ENCODE data around the gene GTF3A. TPM values are rescaled to one million over a fixed set of nuclear protein-coding genes. Genes with fewer than 3 reads are reported as not detected.

GTF3A gene
- total RNA-seq, 1 experiment from 2014 or later = 159 TPM

- POLR2A ChIA-PET = interaction anchor here (1.0 to 2.5 kb wide), 2 partner anchors 22 to 423 kb away, joined by 6 read pairs; no protein-coding TSS in a partner anchor
- Mint-ChIP-seq H3K27ac (ENCODE audit: low read depth, unreplicated experiment) (no peak overlapping the region), H3K36me3 (ENCODE audit: insufficient read depth, unreplicated experiment) (no peaks in the 10 kb centered on the region)
Observed at GRCh38 chr13:27403727-27404385, 20.6 kb upstream of the GTF3A start.

GRCh38 chr13:27404680-27405079, 19.7 kb upstream of the GTF3A start:
- H3K9me3 Mint-ChIP-seq (ENCODE audit: unreplicated experiment) = no peaks in the 10 kb centered on the region
- BruUV-seq (replicated peaks) = no TSS peak
- ChIA-PET CTCF (interaction anchor here (0.6 to 3.9 kb wide), 7 partner anchors 30 to 422 kb away, joined by 3 to 26 read pairs (median 5); no protein-coding TSS in a partner anchor), POLR2A (interaction anchor here (0.7 to 2.5 kb wide), 3 partner anchors 46 to 422 kb away, joined by 3 to 6 read pairs (median 3); partner anchors contain the start of gene MTIF3)
- intact Hi-C loops (cut with micrococcal nuclease) = no loop called here
- no peak overlapping the region for H3K27ac Mint-ChIP-seq (ENCODE audit: low read depth, unreplicated experiment)
- no peaks in the 10 kb centered on the region for H3K36me3 Mint-ChIP-seq (ENCODE audit: insufficient read depth, unreplicated experiment)
- no peaks in the 10 kb centered on the region for H3K4me1 Mint-ChIP-seq (ENCODE audit: insufficient read depth, unreplicated experiment)
- no peak for DNase-seq (ENCODE audit: unreplicated experiment)
- no peak for TF ChIP-seq CTCF (IDR thresholded peaks at IDR 0.05; ENCODE audit: unreplicated experiment)
- no peak overlapping the region for H3K4me3 Mint-ChIP-seq (ENCODE audit: unreplicated experiment)
- H3K27me3 Mint-ChIP-seq (ENCODE audit: insufficient read depth, unreplicated experiment) = peaks cover 28% of the 10 kb centered on the region

More at GRCh38 chr13:27403727-27404385, 20.6 kb upstream of the GTF3A start:
- TF ChIP-seq CTCF (IDR thresholded peaks at IDR 0.05; ENCODE audit: unreplicated experiment) = no peak
- no peak for DNase-seq (ENCODE audit: unreplicated experiment)
- H3K4me1 Mint-ChIP-seq (ENCODE audit: insufficient read depth, unreplicated experiment) = no peaks in the 10 kb centered on the region
- H3K27me3 Mint-ChIP-seq (ENCODE audit: insufficient read depth, unreplicated experiment) = peaks cover 20% of the 10 kb centered on the region
- intact Hi-C loops (cut with micrococcal nuclease) = no loop called here
- CTCF ChIA-PET = interaction anchor here (0.6 to 3.9 kb wide), 10 partner anchors 22 to 550 kb away, joined by 3 to 20 read pairs (median 4); no protein-coding TSS in a partner anchor
- H3K4me3 Mint-ChIP-seq (ENCODE audit: unreplicated experiment) = no peak overlapping the region
- BruUV-seq (replicated peaks) = no TSS peak
- no peaks in the 10 kb centered on the region for H3K9me3 Mint-ChIP-seq (ENCODE audit: unreplicated experiment)

- BruUV-seq (replicated peaks) = no TSS peak
- H3K36me3 Mint-ChIP-seq (ENCODE audit: insufficient read depth, unreplicated experiment) = no peaks in the 10 kb centered on the region
- peaks cover 38% of the 10 kb centered on the region for H3K27me3 Mint-ChIP-seq (ENCODE audit: insufficient read depth, unreplicated experiment)
- POLR2A ChIA-PET = interaction anchor here (0.7 to 2.5 kb wide), 3 partner anchors 45 to 421 kb away, joined by 3 to 6 read pairs (median 3); partner anchors contain the start of gene MTIF3
- H3K4me3 Mint-ChIP-seq (ENCODE audit: unreplicated experiment) = no peak overlapping the region
- no peak for DNase-seq (ENCODE audit: unreplicated experiment)
- no peaks in the 10 kb centered on the region for H3K4me1 Mint-ChIP-seq (ENCODE audit: insufficient read depth, unreplicated experiment)
- H3K9me3 Mint-ChIP-seq (ENCODE audit: unreplicated experiment) = no peaks in the 10 kb centered on the region
- TF ChIP-seq CTCF (IDR thresholded peaks at IDR 0.05; ENCODE audit: unreplicated experiment) = no peak
- CTCF ChIA-PET = interaction anchor here (0.5 to 3.9 kb wide), 7 partner anchors 31 to 421 kb away, joined by 3 to 26 read pairs (median 3); no protein-coding TSS in a partner anchor
- H3K27ac Mint-ChIP-seq (ENCODE audit: low read depth, unreplicated experiment) = no peak overlapping the region
- intact Hi-C loops (cut with micrococcal nuclease) = loop anchor here (1.0 kb wide), 2 partner anchors 21 to 421 kb away; no protein-coding TSS in a partner anchor
Observed at GRCh38 chr13:27405546-27406134, 18.8 kb upstream of the GTF3A start.
